Activated T-cell treated with anti-CD3 and anti-CD28 coated beads, Interleukin-2, amount 50 U/mL, for 72 hours (primary cell): ENCODE data around the gene LTA4H. TPM values are rescaled to one million over a fixed set of nuclear protein-coding genes. Genes with fewer than 3 reads are reported as not detected.

Source experiments
- ATAC-seq, 2 donors: fragments of 150-1000 bp; cut with Tn5 transposase; replicated peaks in 1 of 2; 2 replicates each; pipeline ENCODE4 v1.10.0; 2021; ENCODE audit warnings: moderate library complexity in 2 of 2, mild to moderate bottlenecking in 1 of 2
- DNase-seq, 2 donors: peaks; one replicate each; pipeline ENCODE4 v3.0.0; 2021 to 2022; ENCODE audit warnings: mixed read lengths in 1 of 2
- H3K27ac Mint-ChIP-seq: one replicate; pipeline ENCODE4 v1.8.0; 2022; ENCODE audit warnings: mild to moderate bottlenecking, moderate library complexity, mixed read lengths
- H3K27me3 Mint-ChIP-seq: one replicate; pipeline ENCODE4 v1.8.0; 2022; ENCODE audit warnings: low read depth, mixed read lengths
- H3K36me3 Mint-ChIP-seq, 2 donors: one replicate each; pipeline ENCODE4 v1.8.0; 2022; ENCODE audit warnings: mixed read lengths in 2 of 2, mild to moderate bottlenecking in 1 of 2; ENCODE audit not compliant: insufficient read depth in 2 of 2
- H3K4me1 Mint-ChIP-seq: one replicate; pipeline ENCODE4 v1.8.0; 2022; ENCODE audit warnings: low read depth, mixed read lengths
- H3K4me3 Mint-ChIP-seq, 2 donors: one replicate each; pipeline ENCODE4 v1.8.0; 2022; ENCODE audit warnings: mild to moderate bottlenecking in 2 of 2, mixed read lengths in 2 of 2, moderate library complexity in 2 of 2
- H3K9me3 Mint-ChIP-seq, 2 donors: one replicate each; pipeline ENCODE4 v1.8.0; 2022; ENCODE audit warnings: mixed read lengths in 2 of 2
- total RNA-seq, 2 donors: library from RNA; stranded (reverse); gene quantifications; one replicate each; pipeline ENCODE4 v1.2.3, GENCODE V29; 2022

Gene LTA4H
- total RNA-seq, 2 donors from 2014 or later: 115 to 116 TPM

DNA sequence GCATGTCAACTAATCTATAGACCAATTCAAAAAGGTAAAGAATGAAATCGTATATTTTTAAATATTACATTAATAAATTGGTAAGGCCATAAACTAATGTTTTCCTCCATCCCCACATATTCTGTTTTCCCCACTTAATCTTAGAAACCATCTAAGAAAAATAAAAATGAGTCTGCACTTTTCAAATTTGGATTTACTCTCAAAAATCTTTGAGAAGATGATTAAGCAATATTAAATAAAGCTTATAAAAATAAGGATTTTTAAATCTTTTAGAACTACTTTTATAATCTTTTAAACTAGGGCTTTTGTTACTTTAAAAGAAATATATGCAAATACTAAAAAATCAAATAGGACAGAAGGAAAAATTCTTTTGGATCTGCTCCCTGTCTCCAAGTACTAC lies 28.7 kb downstream of the LTA4H start:
- no peaks in the 10 kb centered on the region for H3K9me3 Mint-ChIP-seq
- H3K27ac Mint-ChIP-seq: no peak overlapping the region
- peaks cover 4 to 22% of the 10 kb centered on the region in 2 donors for H3K36me3 Mint-ChIP-seq

DNA sequence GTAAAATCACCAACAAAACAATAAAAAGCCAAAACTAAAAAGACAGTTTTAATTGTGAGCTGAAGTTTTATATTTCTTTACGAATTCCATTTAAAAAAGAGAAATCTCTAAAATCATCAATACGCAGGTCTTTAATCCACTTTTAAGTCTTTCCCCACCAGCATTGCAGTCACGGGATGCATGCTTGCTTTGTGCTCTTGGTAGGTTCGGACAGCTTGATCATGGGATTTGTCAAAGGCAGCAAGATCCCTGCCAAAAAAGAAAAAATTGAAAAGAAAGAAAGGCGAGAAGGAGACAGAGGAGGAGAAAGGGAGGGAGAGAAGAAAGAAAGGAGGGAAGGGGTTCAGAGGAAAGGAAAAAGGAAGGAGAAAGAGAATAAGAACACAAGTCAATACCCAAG lies 34.5 kb downstream of the LTA4H start:
- Mint-ChIP-seq H3K27me3 (no peaks in the 10 kb centered on the region), H3K36me3 (peaks cover 0 to 10% of the 10 kb centered on the region in 2 donors), H3K9me3 (no peaks in the 10 kb centered on the region), H3K4me3 (no peak overlapping the region), H3K27ac (no peak overlapping the region), H3K4me1 (peaks cover 12% of the 10 kb centered on the region)
- ATAC-seq (no peak), DNase-seq (no peak)

More for the DNA sequence above, 28.7 kb downstream of the LTA4H start:
- Mint-ChIP-seq H3K4me1 (no peaks in the 10 kb centered on the region), H3K4me3 (no peak overlapping the region), H3K27me3 (no peaks in the 10 kb centered on the region)
- no peak for ATAC-seq
- no peak for DNase-seq

DNA sequence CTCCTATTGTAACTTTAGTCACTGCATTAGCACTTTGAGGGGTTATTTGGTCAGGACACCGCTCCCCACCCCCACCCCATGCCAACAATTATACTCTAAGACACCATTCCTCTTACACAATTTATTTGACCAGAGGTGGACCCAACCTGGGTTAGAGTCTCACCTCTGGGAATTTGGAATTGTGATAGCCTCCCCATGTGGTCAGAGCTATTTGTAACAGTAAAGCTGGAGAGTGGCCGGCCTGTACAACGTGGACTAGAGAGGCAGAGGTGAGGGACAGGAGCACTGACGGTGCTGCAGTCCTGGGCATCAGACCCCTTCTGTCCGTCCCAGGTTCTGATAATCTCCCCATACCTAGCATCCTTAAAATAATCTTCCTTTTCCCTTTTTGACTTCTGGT lies 35.9 kb downstream of the LTA4H start:
- DNase-seq (no peak), ATAC-seq (no peak)
- no peak overlapping the region for H3K4me3 Mint-ChIP-seq
- peaks cover 0 to 3% of the 10 kb centered on the region in 2 donors for H3K36me3 Mint-ChIP-seq
- H3K27ac Mint-ChIP-seq: no peak overlapping the region
- H3K27me3 Mint-ChIP-seq: no peaks in the 10 kb centered on the region
- no peaks in the 10 kb centered on the region for H3K9me3 Mint-ChIP-seq
- peaks cover 12% of the 10 kb centered on the region for H3K4me1 Mint-ChIP-seq

DNA sequence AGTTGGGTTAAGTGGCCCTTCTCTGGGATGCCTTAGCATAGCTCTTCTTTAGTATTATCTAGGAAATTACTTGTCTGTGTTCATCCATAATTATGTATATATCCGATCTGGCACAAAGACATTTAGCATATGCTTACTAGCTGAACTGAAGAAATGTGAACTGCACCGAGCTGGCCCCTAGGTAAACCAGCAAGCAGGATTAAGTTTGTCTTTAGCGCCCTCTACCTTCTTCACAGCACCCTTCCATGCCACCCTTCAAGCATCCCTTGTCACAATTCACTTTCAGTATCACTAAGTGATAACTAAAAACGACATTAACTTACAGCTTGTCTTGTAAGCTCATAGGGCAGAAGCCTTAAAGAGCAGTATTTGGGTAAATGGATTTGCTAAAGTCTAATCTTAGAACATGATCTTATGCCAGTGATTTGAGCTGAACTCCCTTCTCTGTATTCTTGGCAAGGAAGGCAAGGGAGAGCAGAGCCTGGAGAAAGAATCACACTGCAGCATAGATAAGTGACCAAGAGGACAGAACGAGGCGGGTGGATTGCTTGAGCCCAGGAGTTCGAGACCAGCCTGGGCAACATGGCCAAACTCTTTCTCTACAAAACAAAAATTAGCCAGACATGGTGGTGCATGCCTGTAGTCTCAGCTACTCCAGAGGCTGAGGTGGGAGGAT lies 36.6 kb downstream of the LTA4H start:
- no peak overlapping the region for H3K27ac Mint-ChIP-seq
- no peaks in the 10 kb centered on the region for H3K9me3 Mint-ChIP-seq
- peak; percentile 53 to 57 for DNase-seq
- peaks cover 0 to 3% of the 10 kb centered on the region in 2 donors for H3K36me3 Mint-ChIP-seq
- no peaks in the 10 kb centered on the region for H3K27me3 Mint-ChIP-seq
- ATAC-seq: peak; percentile 96 to 97
- H3K4me1 Mint-ChIP-seq: peaks cover 12% of the 10 kb centered on the region
- no peak overlapping the region for H3K4me3 Mint-ChIP-seq

DNA sequence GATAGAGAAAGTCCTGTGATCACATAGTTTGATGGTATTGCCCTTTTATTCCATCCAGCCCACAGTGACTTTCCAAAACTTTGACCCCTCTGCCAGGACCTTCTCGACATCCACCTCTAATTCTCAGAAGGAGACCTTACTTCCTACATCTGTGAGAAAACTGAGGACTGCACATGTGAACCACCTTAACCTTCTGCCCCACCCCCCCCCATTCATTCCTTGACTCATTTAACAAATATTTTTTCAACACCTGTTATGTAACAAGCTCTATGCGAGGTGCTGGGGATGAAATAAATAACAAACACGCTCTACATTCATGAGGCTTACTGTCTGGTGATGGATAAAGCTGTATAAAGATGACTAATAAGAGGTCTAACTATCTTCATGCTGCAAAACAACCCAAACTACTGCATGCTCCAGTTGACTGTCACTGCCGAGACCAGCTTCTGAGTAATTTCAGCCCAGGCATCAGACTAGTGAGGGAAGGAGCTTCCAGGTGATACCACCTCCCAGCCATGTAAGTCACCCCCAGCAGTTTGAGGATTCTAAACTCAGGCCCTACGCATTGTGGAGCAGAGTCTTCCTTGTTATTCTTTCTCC lies 37.4 kb downstream of the LTA4H start:
- H3K27me3 Mint-ChIP-seq: no peaks in the 10 kb centered on the region
- peak; percentile 3 to 16 for DNase-seq
- no peak overlapping the region for H3K27ac Mint-ChIP-seq
- peaks cover 0 to 3% of the 10 kb centered on the region in 2 donors for H3K36me3 Mint-ChIP-seq
- H3K9me3 Mint-ChIP-seq: no peaks in the 10 kb centered on the region
- no peak overlapping the region for H3K4me3 Mint-ChIP-seq
- peak; percentile 44 to 70 for ATAC-seq
- H3K4me1 Mint-ChIP-seq: peaks cover 12% of the 10 kb centered on the region

DNA sequence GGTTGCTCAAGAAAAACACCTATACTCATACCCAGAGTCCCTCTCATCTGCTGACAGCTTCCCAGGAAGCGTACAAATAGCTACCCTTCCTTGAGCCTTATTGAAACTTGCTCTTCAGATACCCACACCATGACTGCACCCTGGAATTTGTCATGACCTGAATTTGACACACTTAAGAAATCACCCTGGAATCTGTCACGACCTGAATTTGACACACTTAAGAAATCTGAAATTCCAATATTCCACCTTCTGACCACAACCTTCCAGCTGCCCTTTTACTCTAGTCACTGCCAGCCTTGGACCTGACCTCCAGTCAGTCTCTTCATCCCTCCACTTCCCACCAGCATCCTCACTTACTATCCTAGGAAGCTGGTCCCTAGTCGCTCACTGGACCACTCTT lies 38.1 kb downstream of the LTA4H start:
- H3K27ac Mint-ChIP-seq: no peak overlapping the region
- no peaks in the 10 kb centered on the region for H3K27me3 Mint-ChIP-seq
- peaks cover 12% of the 10 kb centered on the region for H3K4me1 Mint-ChIP-seq
- H3K9me3 Mint-ChIP-seq: no peaks in the 10 kb centered on the region
- ATAC-seq (no peak), DNase-seq (no peak)
- peaks cover 0 to 3% of the 10 kb centered on the region in 2 donors for H3K36me3 Mint-ChIP-seq
- no peak overlapping the region for H3K4me3 Mint-ChIP-seq

DNA sequence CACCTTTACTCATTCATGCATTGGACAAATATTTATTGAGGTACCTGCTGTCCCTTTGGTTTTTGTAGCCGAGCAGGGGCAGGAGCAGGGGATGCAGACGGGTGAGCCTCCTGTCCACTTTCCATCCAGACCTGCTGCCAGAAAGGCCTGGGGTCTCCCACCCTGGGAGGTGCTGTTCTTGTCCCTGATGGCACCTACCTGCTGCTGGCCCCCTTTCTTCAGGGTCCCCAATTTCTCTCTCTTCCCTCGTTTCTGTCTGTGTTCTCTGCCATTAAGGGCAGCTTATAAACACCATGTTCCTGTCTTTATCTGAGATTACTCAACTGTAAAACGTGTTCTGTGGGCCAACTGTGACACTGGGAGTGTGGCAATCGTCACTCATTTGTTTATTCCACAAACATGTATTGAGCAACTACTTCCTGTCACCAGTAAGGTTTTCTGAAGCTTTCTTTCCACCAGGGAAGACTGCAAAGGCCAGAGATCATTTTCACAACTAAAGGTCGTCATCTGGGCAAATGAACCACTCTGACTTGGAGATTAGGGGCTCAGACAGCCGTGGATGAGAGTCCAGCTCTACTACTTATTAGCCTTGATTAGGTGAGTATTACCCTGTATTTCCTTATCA lies 39.2 kb downstream of the LTA4H start, which contains the start of gene HAL:
HAL (minus strand) TSS at position 311 of the 625 bp plus-strand sequence. CDS start 434 bp downstream, outside the sequence.
- H3K4me1 Mint-ChIP-seq: peaks cover 12% of the 10 kb centered on the region

DNA sequence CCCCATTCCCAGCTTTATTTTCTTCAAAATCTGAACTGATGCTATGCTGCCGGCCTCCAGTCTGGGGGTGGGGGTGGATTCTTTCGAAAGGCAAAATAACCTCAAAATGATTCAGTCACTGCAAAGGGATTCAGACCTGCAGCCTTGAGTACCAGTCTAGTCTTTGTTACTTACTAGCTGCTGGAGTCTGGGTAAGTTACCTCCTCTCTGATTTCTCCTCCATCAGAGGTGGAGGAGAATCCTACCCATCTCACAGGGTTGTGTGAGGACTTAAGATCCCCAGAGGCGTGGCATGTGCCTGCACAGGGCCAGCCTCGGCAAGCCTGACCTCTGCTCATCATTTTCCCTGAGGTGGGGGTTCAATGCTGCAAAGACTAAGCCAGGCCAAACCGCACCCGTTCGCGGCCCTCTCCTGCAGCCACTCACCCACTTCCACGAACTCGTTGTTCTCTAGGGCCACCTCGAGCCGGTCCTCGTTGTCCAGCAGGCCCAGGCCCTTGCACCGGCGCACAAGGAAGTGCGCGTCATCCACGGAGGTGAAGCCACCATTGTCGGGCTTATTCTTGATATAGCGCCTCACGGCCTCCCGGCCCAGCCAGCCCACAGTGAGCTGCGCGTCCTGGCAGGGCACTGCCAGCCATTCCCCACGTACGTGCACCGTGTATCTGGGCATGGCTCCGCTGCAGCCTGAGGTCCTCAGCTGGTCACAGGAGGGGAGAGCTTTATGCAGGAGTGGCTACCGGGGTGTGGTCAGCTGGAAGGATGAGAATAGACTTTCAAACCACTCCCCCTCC lies 40.0 kb downstream of the LTA4H start:
- H3K4me1 Mint-ChIP-seq: peaks cover 12% of the 10 kb centered on the region
- H3K27me3 Mint-ChIP-seq: no peaks in the 10 kb centered on the region
- no peaks in the 10 kb centered on the region for H3K36me3 Mint-ChIP-seq
- ATAC-seq (no peak), DNase-seq (no peak)
- H3K4me3 Mint-ChIP-seq: no peak overlapping the region
- no peak overlapping the region for H3K27ac Mint-ChIP-seq
- H3K9me3 Mint-ChIP-seq: no peaks in the 10 kb centered on the region

More for the DNA sequence above, 39.2 kb downstream of the LTA4H start, which contains the start of gene HAL:
- Mint-ChIP-seq H3K27me3 (no peaks in the 10 kb centered on the region), H3K27ac (no peak within 1 kb of the TSS), H3K36me3 (peaks cover 0 to 3% of the 10 kb centered on the region in 2 donors), H3K9me3 (no peaks in the 10 kb centered on the region), H3K4me3 (no peak within 1 kb of the TSS)
- no peak for DNase-seq
- no peak for ATAC-seq

DNA sequence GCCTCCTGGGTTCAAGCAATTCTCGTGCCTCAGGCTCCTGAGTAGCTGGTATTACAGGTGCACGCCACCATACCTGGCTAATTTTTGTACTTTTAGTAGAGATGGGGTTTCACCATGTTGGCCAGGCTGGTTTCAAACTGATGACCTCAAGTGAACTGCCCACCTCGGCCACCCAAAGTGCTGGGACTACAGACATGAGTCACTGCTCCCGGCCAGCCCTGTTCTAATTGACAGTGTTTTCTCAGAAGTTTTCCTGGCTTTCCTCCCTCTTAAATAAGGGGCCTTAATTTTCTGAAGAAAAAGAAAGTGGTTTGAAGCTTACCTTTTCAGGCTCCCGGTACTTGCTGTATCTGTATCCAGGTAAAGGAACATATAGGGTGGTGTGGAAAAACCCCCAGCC lies 40.9 kb downstream of the LTA4H start:
- ATAC-seq (no peak), DNase-seq (no peak)
- peaks cover 12% of the 10 kb centered on the region for H3K4me1 Mint-ChIP-seq
- no peaks in the 10 kb centered on the region for H3K27me3 Mint-ChIP-seq
- H3K9me3 Mint-ChIP-seq: no peaks in the 10 kb centered on the region
- no peak overlapping the region for H3K27ac Mint-ChIP-seq
- no peak overlapping the region for H3K4me3 Mint-ChIP-seq
- H3K36me3 Mint-ChIP-seq: no peaks in the 10 kb centered on the region

DNA sequence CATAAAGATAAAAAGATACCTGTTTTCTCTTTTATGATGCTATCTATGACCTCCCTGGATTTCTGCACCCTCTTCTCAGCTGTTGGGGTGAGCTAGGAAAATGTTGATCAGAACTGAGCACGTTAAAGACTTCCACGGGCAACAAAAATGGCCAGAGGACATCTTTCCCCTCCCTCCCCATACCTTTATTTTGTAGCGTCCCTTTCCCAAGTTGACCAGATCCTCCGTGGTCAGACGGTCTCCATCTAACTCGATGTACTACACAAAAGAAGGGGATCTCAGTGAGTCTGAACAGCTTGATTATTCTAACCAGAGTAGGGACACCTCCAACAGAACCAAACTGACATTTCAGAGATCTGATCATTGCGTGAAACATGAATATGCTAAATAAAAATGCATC lies 41.5 kb downstream of the LTA4H start:
- Mint-ChIP-seq H3K27ac (no peak overlapping the region), H3K9me3 (no peaks in the 10 kb centered on the region), H3K4me3 (no peak overlapping the region), H3K27me3 (no peaks in the 10 kb centered on the region), H3K4me1 (peaks cover 9% of the 10 kb centered on the region), H3K36me3 (no peaks in the 10 kb centered on the region)
- DNase-seq (no peak), ATAC-seq (no peak)

DNA sequence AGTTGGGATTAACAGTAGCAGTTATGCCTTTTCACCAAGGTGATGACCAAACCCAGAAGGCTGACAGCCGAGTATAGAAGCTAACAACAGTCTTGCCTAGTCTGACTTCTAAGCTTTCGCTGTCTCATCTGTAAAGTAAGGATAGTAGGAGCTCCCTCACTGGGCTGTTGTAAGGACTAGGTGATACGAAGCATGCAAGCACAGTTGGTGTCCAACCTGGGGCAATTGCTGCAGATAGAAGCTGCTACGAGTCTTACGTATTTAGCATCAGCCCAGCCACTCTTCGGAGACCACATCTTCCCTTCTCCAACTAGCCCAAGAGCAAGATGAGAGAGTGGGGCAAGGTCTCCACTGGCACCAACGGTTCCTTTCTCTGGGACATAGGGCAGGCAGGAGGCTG lies 45.3 kb downstream of the LTA4H start:
- ATAC-seq (no peak), DNase-seq (no peak)
- Mint-ChIP-seq H3K9me3 (no peaks in the 10 kb centered on the region), H3K27ac (no peak overlapping the region), H3K4me3 (no peak overlapping the region), H3K36me3 (no peaks in the 10 kb centered on the region), H3K27me3 (no peaks in the 10 kb centered on the region), H3K4me1 (no peaks in the 10 kb centered on the region)

DNA sequence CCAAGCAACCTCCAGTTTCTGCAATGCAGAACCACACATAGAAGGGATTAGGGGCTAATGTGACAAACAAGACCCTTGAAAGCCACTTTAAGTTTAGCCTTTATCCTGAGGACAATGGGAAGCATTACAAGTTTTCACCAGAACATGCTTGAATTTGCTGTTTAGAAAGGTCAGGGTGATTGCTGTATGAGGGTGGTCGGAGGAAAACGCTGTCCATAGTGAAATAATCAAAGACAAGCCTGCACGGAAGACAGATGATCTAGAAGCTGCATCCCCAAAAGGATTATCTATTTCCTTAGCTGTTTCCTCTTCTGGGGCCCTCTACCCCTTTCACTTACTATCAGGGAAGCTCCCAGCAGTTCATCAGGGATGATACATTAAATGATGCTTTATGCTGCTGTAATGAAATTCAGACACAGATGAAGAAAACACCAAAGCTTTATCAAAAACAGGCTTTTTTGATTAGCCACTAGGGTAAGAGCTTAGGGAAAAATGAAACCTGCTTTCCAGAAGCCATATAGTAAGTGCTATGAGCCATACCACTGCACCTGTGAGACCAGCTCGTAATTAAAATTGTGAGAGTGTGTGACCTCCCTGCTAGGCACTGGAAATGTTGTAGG lies 45.8 kb downstream of the LTA4H start:
- ATAC-seq: no peak
- H3K4me1 Mint-ChIP-seq: no peaks in the 10 kb centered on the region
- H3K27me3 Mint-ChIP-seq: no peaks in the 10 kb centered on the region
- H3K9me3 Mint-ChIP-seq: no peaks in the 10 kb centered on the region
- no peak overlapping the region for H3K27ac Mint-ChIP-seq
- H3K4me3 Mint-ChIP-seq: no peak overlapping the region
- H3K36me3 Mint-ChIP-seq: no peaks in the 10 kb centered on the region
- DNase-seq: no peak
